Omental fat pad (tissue), 4 donors: ENCODE data around the gene SMIM1. TPM values are rescaled to one million over a fixed set of nuclear protein-coding genes. Genes with fewer than 3 reads are reported as not detected.

Experiments
- ATAC-seq: fragments of 150-250 bp; one replicate; pipeline ENCODE4 v1.9.1; 2016; ENCODE audit warnings: mild to moderate bottlenecking, moderate library complexity; ENCODE audit not compliant: low FRiP score
- DNase-seq: peaks from one replicate; pipeline ENCODE4 v3.0.0-alpha.2; 2019; ENCODE audit warnings: low spot score
- total RNA-seq, 4 donors: library from RNA; depleted of rRNA; stranded (reverse); fragments of >200 nt; gene quantifications; one replicate each; pipeline ENCODE4 v1.1.0, GENCODE V29; 2016
- TF ChIP-seq, protein P1 (sequence below), 3 donors: fragments of 450-650 bp; IDR thresholded peaks; one replicate each; pipeline ENCODE4 v1.5.1; 2016 to 2017; ENCODE audit warnings: antibody characterized with exemption in 3 of 3, mild to moderate bottlenecking in 3 of 3, moderate library complexity in 2 of 3

Gene SMIM1
- total RNA-seq, 4 donors from 2014 or later, result 4.3 to 4.6 TPM; not detected in 2

DNA sequence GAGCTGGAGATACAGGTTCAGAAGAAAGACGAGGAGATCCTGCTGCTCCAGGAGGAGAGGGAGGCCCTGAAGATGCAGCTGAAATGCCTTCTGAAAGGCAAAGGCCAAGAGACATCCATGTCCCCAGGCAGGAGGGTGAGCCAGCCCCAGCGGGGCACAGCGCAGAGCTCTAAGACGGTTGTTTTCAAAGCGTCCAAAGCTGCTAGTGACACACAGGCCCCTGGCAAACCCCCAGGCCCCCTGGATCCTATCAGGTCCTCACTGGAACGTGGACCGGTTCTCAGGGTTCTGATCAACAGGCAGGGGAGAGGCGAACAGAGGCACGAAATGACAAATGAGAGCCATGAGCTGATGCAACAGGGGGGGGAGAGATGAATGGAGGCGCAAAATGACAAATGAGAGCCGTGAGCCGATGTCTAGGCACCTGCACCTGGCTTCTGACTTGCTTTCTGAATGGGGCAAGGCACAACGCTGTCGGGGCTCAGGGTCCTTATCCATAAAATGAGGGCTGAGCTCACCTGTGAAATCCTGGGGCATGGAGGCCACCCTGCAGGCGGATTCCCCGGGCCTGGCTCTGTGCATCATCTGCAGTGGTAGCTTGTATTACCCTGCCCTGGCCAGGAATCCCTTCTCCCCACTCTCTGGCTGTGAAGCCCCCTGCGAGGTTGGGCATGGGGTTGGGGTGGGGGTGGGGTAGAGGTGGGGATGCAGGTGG lies 11.1 kb upstream of the SMIM1 start:
- no peak for ATAC-seq
- TF ChIP-seq, protein P1, sequence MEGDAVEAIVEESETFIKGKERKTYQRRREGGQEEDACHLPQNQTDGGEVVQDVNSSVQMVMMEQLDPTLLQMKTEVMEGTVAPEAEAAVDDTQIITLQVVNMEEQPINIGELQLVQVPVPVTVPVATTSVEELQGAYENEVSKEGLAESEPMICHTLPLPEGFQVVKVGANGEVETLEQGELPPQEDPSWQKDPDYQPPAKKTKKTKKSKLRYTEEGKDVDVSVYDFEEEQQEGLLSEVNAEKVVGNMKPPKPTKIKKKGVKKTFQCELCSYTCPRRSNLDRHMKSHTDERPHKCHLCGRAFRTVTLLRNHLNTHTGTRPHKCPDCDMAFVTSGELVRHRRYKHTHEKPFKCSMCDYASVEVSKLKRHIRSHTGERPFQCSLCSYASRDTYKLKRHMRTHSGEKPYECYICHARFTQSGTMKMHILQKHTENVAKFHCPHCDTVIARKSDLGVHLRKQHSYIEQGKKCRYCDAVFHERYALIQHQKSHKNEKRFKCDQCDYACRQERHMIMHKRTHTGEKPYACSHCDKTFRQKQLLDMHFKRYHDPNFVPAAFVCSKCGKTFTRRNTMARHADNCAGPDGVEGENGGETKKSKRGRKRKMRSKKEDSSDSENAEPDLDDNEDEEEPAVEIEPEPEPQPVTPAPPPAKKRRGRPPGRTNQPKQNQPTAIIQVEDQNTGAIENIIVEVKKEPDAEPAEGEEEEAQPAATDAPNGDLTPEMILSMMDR (IDR thresholded peaks at IDR 0.05), result no peak

DNA sequence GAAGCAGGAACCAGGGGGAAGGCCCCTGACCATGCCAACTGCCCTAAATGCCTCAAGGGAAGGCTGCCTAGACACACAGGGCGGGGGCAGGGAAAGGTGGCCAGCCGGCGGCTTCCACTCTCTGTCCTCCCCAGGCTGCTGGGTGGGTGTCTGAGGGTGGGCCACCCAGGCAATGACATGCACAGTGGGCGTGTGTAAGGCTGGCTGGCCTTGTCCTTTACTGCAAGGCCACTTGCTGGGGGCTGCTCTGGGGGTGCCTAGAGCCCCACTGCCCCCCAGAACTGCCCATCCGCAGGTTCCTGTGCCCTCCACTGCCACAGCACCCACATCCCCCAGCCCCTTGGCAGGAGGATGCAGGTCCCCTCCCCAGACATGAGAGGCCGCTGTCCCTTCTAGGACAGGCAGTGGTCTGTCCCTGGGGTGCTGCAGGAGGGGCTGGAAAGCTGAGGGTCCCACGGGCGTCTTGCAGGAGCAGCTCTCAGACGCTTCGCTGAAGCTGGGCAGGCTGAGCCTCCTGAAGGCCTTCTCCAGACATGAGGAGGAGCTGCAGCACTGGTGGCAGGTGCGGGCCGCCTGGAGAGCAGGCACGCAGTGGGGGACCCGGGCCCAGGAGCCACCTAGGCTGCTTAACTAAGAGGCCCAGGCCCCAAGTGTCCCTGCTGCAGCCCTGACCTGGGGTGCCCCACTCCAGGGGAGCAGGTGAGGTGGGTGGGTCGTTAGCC lies 10.2 kb upstream of the SMIM1 start:
- TF ChIP-seq, protein P1 (IDR thresholded peaks at IDR 0.05), result no peak
- DNase-seq (no peak), ATAC-seq (peak; percentile 22)

More for the DNA sequence above, 11.1 kb upstream of the SMIM1 start:
- DNase-seq, result no peak

GRCh38 chr1:3762873-3763228 lies 9.7 kb upstream of the SMIM1 start:
- DNase-seq, result no peak
- ATAC-seq, result no peak
- TF ChIP-seq, protein P1 (IDR thresholded peaks at IDR 0.05), result no peak

- TF ChIP-seq, protein P1 (IDR thresholded peaks at IDR 0.05), result no peak
- ATAC-seq (no peak), DNase-seq (no peak)
Measured at GRCh38 chr1:3763351-3764125, 9.0 kb upstream of the SMIM1 start.

GRCh38 chr1:3767328-3767925 lies 5.1 kb upstream of the SMIM1 start:
- TF ChIP-seq, protein P1 (IDR thresholded peaks at IDR 0.05), result no peak
- no peak for ATAC-seq
- DNase-seq, result no peak

DNA sequence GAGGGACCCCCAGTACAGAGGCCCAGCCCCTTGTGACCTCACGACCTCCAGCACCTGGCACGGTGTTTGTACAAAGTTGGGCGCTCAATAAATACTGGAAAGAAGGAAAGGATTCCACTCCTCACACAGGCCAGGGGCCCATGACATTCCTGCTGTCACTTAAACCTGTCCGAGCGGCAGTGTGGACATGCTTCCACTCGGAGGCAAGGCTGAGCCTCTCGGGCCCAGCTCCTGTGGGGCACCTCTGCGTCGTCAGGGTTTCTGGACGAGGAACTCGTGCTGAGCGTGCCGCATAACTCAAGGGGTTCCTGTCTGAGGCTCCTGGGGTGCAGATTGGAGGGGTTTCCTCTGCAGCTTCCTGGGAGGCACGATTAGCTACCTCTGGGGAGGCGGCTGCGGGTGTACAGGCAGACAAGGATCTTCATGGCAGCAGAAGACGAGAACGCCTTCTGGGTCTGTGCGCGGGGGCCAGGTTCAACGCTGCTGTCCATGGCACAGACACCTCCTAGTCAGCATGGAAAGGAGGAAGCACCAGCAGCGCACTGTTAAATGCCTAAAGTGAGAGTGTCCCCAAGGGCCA lies 3.6 kb upstream of the SMIM1 start:
- no peak for DNase-seq
- TF ChIP-seq, protein P1 (IDR thresholded peaks at IDR 0.05), result no peak
- ATAC-seq, result no peak
